HG03439 (cell line): ENCODE data around the gene SPEG.
A peak's percentile ranks its signal among the peaks of the same experiment; 100 is the strongest.

Experiments
- ATAC-seq: cut with Tn5 transposase; IDR thresholded peaks from one replicate; pipeline ENCODE4 v1.9.1; 2021; ENCODE audit warnings: mild to moderate bottlenecking, moderate library complexity; ENCODE audit not compliant: unreplicated experiment

SPEG gene

GRCh38 chr2:219508444-219508734 is 73.7 kb downstream of the SPEG start:
- no peak for ATAC-seq

DNA sequence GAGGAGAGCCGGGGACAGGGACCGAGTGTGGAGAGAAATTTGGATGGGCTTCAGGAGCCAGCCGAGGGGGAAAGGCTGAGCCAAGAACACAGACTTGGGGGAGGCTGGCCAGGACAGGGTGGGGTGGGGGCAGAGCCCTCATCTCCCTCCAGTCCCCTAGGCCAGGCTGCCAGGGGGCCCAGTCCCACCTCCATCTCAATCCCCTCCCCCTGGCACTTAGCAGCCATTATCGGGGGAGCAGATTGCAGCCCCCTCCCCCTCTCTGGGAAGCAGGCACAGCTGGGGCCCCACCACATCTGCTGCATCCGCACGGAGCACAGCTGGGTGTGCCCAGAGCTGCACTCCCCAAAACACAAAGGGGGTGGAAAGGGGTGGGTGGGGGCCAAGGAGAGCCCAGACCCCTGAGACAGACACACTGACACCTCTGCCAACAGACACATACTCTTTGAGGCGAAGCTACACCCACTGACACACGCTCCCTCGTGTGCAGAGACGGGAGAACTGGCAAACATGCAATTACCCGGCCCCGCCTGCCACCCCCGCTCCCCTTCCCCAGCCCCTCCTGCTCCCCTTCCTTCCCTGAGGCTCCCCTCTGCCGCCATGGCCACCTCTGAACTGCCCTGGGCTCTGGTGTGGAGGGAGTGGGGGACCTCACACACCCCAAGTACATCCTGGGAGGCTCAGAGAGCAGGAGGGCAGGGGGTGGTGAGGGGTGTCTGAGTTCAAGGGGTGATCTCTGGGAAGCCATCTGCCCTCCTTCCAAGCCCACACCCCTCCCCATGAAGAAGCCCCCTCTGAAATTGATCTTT is 74.5 kb downstream of the SPEG start:
- ATAC-seq, result peak; percentile 13

GRCh38 chr2:219509780-219510511 is 75.3 kb downstream of the SPEG start:
- ATAC-seq, result peak; percentile 47

GRCh38 chr2:219510512-219511135 is 76.0 kb downstream of the SPEG start:
- no peak for ATAC-seq

GRCh38 chr2:219511547-219512325 is 77.1 kb downstream of the SPEG start:
- no peak for ATAC-seq

DNA sequence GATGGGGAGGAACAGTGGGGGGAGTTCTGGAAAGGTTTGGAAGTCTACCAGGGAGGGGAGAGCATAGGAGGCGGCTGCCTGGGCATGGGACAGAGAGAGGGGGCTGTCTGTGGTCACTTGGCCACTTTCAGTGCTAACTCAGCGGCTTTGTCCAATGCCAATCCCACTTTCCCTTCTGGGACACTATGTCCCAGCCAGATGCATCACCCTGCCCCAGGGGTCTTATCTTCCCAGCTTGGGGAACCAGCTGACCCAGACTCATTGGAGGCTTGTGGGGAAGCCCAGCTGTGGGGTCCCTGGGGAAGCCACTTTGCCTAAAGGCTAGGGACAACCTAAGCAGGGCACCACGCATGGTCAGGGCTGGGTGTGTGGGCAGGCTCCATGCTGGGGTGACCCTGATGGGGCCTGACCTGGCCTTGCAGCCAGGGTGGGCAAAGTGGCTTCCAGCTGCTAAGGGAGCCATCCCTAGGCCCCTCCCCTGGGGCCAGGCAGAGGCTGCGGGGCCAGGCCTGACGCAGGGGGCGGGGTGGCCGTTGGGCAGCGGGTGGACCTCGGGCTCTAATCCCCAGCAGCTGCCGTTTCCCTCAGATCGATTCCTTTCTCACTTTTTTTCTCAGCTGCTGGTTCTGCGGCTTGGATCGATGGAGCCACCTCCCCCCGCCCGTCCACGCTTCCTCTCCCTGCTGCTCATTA is 78.0 kb downstream of the SPEG start:
- ATAC-seq, result no peak

GRCh38 chr2:219513787-219514186 is 79.1 kb downstream of the SPEG start:
- ATAC-seq, result no peak

GRCh38 chr2:219514196-219514761 is 79.6 kb downstream of the SPEG start, which contains the start of gene ASIC4:
Gene ASIC4, plus strand, starts transcription at chr2:219514482. Its CDS starts 243 bp downstream, at chr2:219514725.
- ATAC-seq, result no peak

DNA sequence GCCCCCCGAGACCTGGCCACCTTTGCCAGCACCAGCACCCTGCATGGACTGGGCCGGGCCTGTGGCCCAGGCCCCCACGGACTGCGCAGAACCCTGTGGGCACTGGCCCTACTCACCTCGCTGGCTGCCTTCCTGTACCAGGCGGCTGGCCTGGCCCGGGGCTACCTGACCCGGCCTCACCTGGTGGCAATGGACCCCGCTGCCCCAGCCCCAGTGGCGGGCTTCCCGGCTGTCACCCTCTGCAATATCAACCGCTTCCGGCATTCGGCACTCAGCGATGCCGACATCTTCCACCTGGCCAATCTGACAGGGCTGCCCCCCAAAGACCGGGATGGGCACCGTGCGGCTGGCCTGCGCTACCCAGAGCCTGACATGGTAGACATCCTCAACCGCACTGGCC is 80.2 kb downstream of the SPEG start:
- ATAC-seq, result no peak

DNA sequence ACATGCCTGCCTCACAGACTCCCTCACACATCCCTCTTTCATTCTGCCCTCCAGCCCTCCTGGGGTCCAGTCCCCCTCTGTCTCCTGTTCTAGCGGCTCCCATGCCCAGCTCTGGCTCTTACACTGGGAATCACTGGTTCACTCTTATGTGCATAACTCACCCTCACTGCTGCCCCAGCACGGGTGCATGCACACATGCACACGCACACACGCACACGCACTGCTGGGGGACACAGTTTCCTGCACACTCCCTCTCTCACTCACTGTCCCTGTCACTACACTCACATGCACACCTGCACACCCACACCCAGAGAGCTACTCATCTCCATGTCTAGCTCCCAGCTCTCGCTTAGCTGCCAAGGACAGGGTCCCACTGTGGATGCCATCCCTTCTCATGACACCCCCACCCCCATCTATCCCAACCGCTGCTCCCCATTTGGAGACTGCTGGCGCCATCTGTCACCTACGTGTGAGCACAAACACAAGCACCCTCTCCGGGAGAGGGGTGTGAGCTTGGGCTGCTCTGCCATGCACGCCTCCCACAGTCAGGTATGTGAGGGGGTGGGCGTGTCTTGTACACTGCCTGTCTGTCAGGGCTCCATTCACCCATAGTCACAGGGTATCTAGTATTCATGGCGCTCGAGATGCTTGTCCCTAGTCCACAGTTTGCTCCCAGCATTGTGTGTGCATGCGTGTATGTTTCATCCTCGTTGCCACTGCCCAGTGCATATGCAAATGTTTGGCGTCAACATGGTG is 81.4 kb downstream of the SPEG start:
- no peak for ATAC-seq

DNA sequence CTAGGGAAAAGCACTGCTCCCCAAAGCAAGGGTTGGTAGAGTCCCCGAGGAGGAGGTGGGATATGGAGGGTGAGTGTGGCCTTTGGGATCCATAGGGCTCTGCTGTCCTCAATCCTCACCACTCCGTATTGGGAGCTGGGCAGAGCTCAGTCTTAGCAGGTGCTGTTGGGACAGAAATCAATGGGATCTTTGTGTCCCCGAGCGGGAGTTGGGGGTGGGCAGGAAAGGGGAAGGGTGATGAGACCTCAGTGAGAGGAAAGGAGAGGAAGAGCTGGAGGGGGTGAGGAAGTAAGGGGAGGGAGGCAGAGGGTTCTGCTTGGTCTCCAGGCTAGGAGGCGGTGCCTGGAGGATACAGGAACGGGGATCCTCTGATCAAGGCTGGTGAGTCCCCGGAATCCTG is 82.2 kb downstream of the SPEG start:
- no peak for ATAC-seq

- ATAC-seq, result no peak
These were observed 83.5 kb downstream of the SPEG start for GRCh38 chr2:219517954-219518778.

- ATAC-seq, result no peak
These were observed 84.9 kb downstream of the SPEG start for GRCh38 chr2:219519526-219519916.

DNA sequence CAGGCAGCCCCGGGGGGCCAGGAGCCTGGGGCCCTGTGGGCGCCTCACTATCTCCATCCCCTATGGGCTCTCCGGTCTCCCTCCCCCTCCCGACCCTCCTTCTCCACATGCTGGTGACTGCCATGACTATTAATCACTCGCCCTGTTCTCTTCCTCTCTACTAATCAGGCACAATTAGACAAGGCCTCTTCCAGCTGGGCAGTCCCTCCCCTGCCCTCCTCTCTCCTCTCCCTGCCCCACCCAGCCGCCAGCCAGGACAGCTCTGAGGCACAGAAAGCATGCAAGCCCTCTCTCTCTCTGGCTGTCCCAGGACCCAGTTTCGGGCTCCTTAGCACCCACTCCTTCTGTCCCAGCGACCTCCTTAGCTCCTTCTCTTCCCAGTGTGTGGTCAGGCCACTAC is 85.4 kb downstream of the SPEG start:
- no peak for ATAC-seq

- no peak for ATAC-seq
These were observed 86.6 kb downstream of the SPEG start for GRCh38 chr2:219521066-219521880.

GRCh38 chr2:219522111-219523030 is 87.7 kb downstream of the SPEG start:
- ATAC-seq, result no peak
